ENCODE data around the gene WNT9A. TPM values are rescaled to one million over a fixed set of nuclear protein-coding genes. Genes with fewer than 3 reads are reported as not detected.

WNT9A gene
- total RNA-seq, 2 donors from 2014 or later: 1.2 to 1.7 TPM

GRCh38 chr1:227897704-227898438 is 49.9 kb downstream of the WNT9A start:
- Mint-ChIP-seq H3K9me3 (no peaks in the 10 kb centered on the region), H3K4me1 (no peaks in the 10 kb centered on the region), H3K27ac (no peak overlapping the region), H3K36me3 (ENCODE audit: low read depth) (no peaks in the 10 kb centered on the region), H3K27me3 (ENCODE audit: insufficient read depth) (peaks cover 2% of the 10 kb centered on the region), H3K4me3 (no peak overlapping the region)
- DNase-seq: peak; percentile 15
- Histone ChIP-seq H3K27me3 (ENCODE audit: control insufficient read depth, insufficient read depth, low read length, poor library complexity, severe bottlenecking) (no peaks in the 10 kb centered on the region), H3K4me1 (ENCODE audit: control insufficient read depth, insufficient read depth, low read length) (no peaks in the 10 kb centered on the region), H3K9ac (ENCODE audit: extremely low read depth, low read length, poor library complexity, severe bottlenecking) (no peak overlapping the region), H3K27ac (ENCODE audit: low read depth, low read length) (no peak overlapping the region), H3K4me3 (ENCODE audit: low read length) (no peak overlapping the region), H3K36me3 (ENCODE audit: control insufficient read depth, insufficient read depth, low read length) (no peaks in the 10 kb centered on the region), H3K9me3 (ENCODE audit: control insufficient read depth, low read length) (no peaks in the 10 kb centered on the region)
- TF ChIP-seq CTCF (conservative IDR thresholded peaks at IDR 0.05): no peak
- WGBS, 2 experiments (ENCODE audit: insufficient coverage in 1 of 2, insufficient read length in 1 of 2): 83 to 90% methylated on average over 3 to 6 of the region's 6 CpGs

GRCh38 chr1:227896710-227897655 is 50.7 kb downstream of the WNT9A start:
- no peak overlapping the region for H3K27ac ChIP-seq (ENCODE audit: low read depth, low read length)
- no peaks in the 10 kb centered on the region for H3K9me3 Mint-ChIP-seq
- no peak overlapping the region for H3K9ac ChIP-seq (ENCODE audit: extremely low read depth, low read length, poor library complexity, severe bottlenecking)
- TF ChIP-seq CTCF (conservative IDR thresholded peaks at IDR 0.05): no peak
- no peak overlapping the region for H3K4me3 Mint-ChIP-seq
- H3K27me3 ChIP-seq (ENCODE audit: control insufficient read depth, insufficient read depth, low read length, poor library complexity, severe bottlenecking): no peaks in the 10 kb centered on the region
- H3K27ac Mint-ChIP-seq: no peak overlapping the region
- H3K27me3 Mint-ChIP-seq (ENCODE audit: insufficient read depth): peaks cover 2% of the 10 kb centered on the region
- DNase-seq: peak; percentile 38
- no peaks in the 10 kb centered on the region for H3K9me3 ChIP-seq (ENCODE audit: control insufficient read depth, low read length)
- H3K36me3 Mint-ChIP-seq (ENCODE audit: low read depth): no peaks in the 10 kb centered on the region
- no peaks in the 10 kb centered on the region for H3K4me1 ChIP-seq (ENCODE audit: control insufficient read depth, insufficient read depth, low read length)
- H3K4me3 ChIP-seq (ENCODE audit: low read length): no peak overlapping the region
- H3K4me1 Mint-ChIP-seq: peaks cover 6% of the 10 kb centered on the region
- H3K36me3 ChIP-seq (ENCODE audit: control insufficient read depth, insufficient read depth, low read length): no peaks in the 10 kb centered on the region
- WGBS, 2 experiments (ENCODE audit: insufficient coverage in 1 of 2, insufficient read length in 1 of 2): 91 to 92% methylated on average over 4 to 9 of the region's 9 CpGs

- H3K9ac ChIP-seq (ENCODE audit: extremely low read depth, low read length, poor library complexity, severe bottlenecking): no peak overlapping the region
- H3K4me1 ChIP-seq (ENCODE audit: control insufficient read depth, insufficient read depth, low read length): no peaks in the 10 kb centered on the region
- no peaks in the 10 kb centered on the region for H3K9me3 ChIP-seq (ENCODE audit: control insufficient read depth, low read length)
- WGBS, 2 experiments (ENCODE audit: insufficient coverage in 1 of 2, insufficient read length in 1 of 2): 86% methylated on average over 14 to 24 of the region's 24 CpGs
- TF ChIP-seq CTCF (conservative IDR thresholded peaks at IDR 0.05): peak; percentile 25
- no peak overlapping the region for H3K27ac Mint-ChIP-seq
- no peaks in the 10 kb centered on the region for H3K36me3 Mint-ChIP-seq (ENCODE audit: low read depth)
- peaks cover 6% of the 10 kb centered on the region for H3K4me1 Mint-ChIP-seq
- no peaks in the 10 kb centered on the region for H3K36me3 ChIP-seq (ENCODE audit: control insufficient read depth, insufficient read depth, low read length)
- H3K4me3 ChIP-seq (ENCODE audit: low read length): no peak overlapping the region
- no peak overlapping the region for H3K27ac ChIP-seq (ENCODE audit: low read depth, low read length)
- DNase-seq: peak; percentile 77
- peaks cover 2% of the 10 kb centered on the region for H3K27me3 Mint-ChIP-seq (ENCODE audit: insufficient read depth)
- H3K27me3 ChIP-seq (ENCODE audit: control insufficient read depth, insufficient read depth, low read length, poor library complexity, severe bottlenecking): no peaks in the 10 kb centered on the region
- no peaks in the 10 kb centered on the region for H3K9me3 Mint-ChIP-seq
- no peak overlapping the region for H3K4me3 Mint-ChIP-seq
Measured at GRCh38 chr1:227895828-227896685, 51.7 kb downstream of the WNT9A start.

Data from endodermal cell (in vitro differentiated cells).